Measurements from ENCODE around the gene SUMF1. TPM values are rescaled to one million over a fixed set of nuclear protein-coding genes. Genes with fewer than 3 reads are reported as not detected.

Gene SUMF1
- polyA plus RNA-seq, 1 donor (not counting 4 experiments of a cell fraction or from before 2014, with no cell fraction given): 36.1 TPM

- dilution Hi-C loops (cut with MboI; ENCODE audit: extremely low pct_ligation_motif_present, low sequenced_read_pairs): no loop called here
- H3K36me3 ChIP-seq (ENCODE audit: control insufficient read depth in 2 of 2, extremely low read depth in 1 of 2, insufficient read depth in 2 of 2, low read length in 2 of 2): no peaks in the 10 kb centered on the region
- no peaks in the 10 kb centered on the region for H4K20me1 ChIP-seq (ENCODE audit: control insufficient read depth, extremely low read depth, insufficient read depth, low read length)
- no peaks in the 10 kb centered on the region for H3K4me1 ChIP-seq (ENCODE audit: control insufficient read depth, extremely low read depth, insufficient read depth, low read length)
- FAIRE-seq (no peak), DNase-seq (ENCODE audit: low read depth, low spot score) (no peak)
- no peaks in the 10 kb centered on the region for H3K27me3 ChIP-seq (ENCODE audit: control insufficient read depth, extremely low read depth, insufficient read depth, low read length)
- no peak overlapping the region for H3K27ac ChIP-seq (ENCODE audit: control insufficient read depth, insufficient read depth, low read length)
- no peak overlapping the region for H3K4me3 ChIP-seq (ENCODE audit: control insufficient read depth in 2 of 3, extremely low read depth in 1 of 3, insufficient read depth in 2 of 3, low read depth in 1 of 3, low read length in 3 of 3)
- no peaks in the 10 kb centered on the region for H3K79me2 ChIP-seq (ENCODE audit: control insufficient read depth, insufficient read depth, low read length)
- H3K9me1 ChIP-seq (ENCODE audit: control insufficient read depth, extremely low read depth, insufficient read depth, low read length): no peaks in the 10 kb centered on the region
- no peaks in the 10 kb centered on the region for H3K9me3 ChIP-seq (ENCODE audit: control insufficient read depth, low read depth, low read length)
- no peak for TF ChIP-seq EZH2 (IDR thresholded peaks at IDR 0.05; ENCODE audit: low read length)
- no peak for TF ChIP-seq CTCF (optimal IDR thresholded peaks at IDR 0.05 in 1 of 3, IDR thresholded peaks at IDR 0.05 in 1 of 3, conservative IDR thresholded peaks at IDR 0.05 in 1 of 3; ENCODE audit: extremely low read depth in 1 of 3, insufficient read depth in 2 of 3, low read length in 3 of 3)
- H3K4me2 ChIP-seq (ENCODE audit: control insufficient read depth, extremely low read depth, insufficient read depth, low read depth, low read length): no peak overlapping the region
- H3K9ac ChIP-seq (ENCODE audit: control insufficient read depth, extremely low read depth, insufficient read depth, low read length): no peak overlapping the region
- H2AFZ ChIP-seq (ENCODE audit: control insufficient read depth, low read length): no peak overlapping the region
These were observed 140.2 kb downstream of the SUMF1 start for GRCh38 chr3:4326868-4327267.

GRCh38 chr3:4323246-4324027, 143.6 kb downstream of the SUMF1 start:
- Histone ChIP-seq H3K9me1 (ENCODE audit: control insufficient read depth, extremely low read depth, insufficient read depth, low read length) (no peaks in the 10 kb centered on the region), H3K4me3 (ENCODE audit: control insufficient read depth in 2 of 3, extremely low read depth in 1 of 3, insufficient read depth in 2 of 3, low read depth in 1 of 3, low read length in 3 of 3) (no peak overlapping the region), H3K79me2 (ENCODE audit: control insufficient read depth, insufficient read depth, low read length) (no peaks in the 10 kb centered on the region), H3K27ac (ENCODE audit: control insufficient read depth, insufficient read depth, low read length) (no peak overlapping the region), H3K4me2 (ENCODE audit: control insufficient read depth, extremely low read depth, insufficient read depth, low read depth, low read length) (no peak overlapping the region), H3K4me1 (ENCODE audit: control insufficient read depth, extremely low read depth, insufficient read depth, low read length) (no peaks in the 10 kb centered on the region), H2AFZ (ENCODE audit: control insufficient read depth, low read length) (no peak overlapping the region), H3K27me3 (ENCODE audit: control insufficient read depth, extremely low read depth, insufficient read depth, low read length) (no peaks in the 10 kb centered on the region), H3K36me3 (ENCODE audit: control insufficient read depth in 2 of 2, extremely low read depth in 1 of 2, insufficient read depth in 2 of 2, low read length in 2 of 2) (no peaks in the 10 kb centered on the region), H4K20me1 (ENCODE audit: control insufficient read depth, extremely low read depth, insufficient read depth, low read length) (no peaks in the 10 kb centered on the region), H3K9me3 (ENCODE audit: control insufficient read depth, low read depth, low read length) (no peaks in the 10 kb centered on the region), H3K9ac (ENCODE audit: control insufficient read depth, extremely low read depth, insufficient read depth, low read length) (no peak overlapping the region)
- DNase-seq (ENCODE audit: low read depth, low spot score) (no peak), FAIRE-seq (no peak)
- dilution Hi-C loops (cut with MboI; ENCODE audit: extremely low pct_ligation_motif_present, low sequenced_read_pairs): no loop called here
- no peak for TF ChIP-seq CTCF (optimal IDR thresholded peaks at IDR 0.05 in 1 of 3, IDR thresholded peaks at IDR 0.05 in 1 of 3, conservative IDR thresholded peaks at IDR 0.05 in 1 of 3; ENCODE audit: extremely low read depth in 1 of 3, insufficient read depth in 2 of 3, low read length in 3 of 3)

All from keratinocyte (primary cell).